Nephron progenitor cell (in vitro differentiated cells): ENCODE data around the gene DCDC2C.

Experiments
- DNase-seq: peaks from one replicate; pipeline ENCODE4 v3.0.0; 2021
- H3K27ac Mint-ChIP-seq: 2 replicates; pipeline ENCODE4 v1.8.0; 2021; ENCODE audit warnings: mild to moderate bottlenecking, moderate library complexity, mixed read lengths
- H3K27me3 Mint-ChIP-seq: 2 replicates; pipeline ENCODE4 v1.8.0; 2021; ENCODE audit warnings: mild to moderate bottlenecking, low read depth, mixed read lengths; ENCODE audit not compliant: poor library complexity
- H3K36me3 Mint-ChIP-seq: 2 replicates; pipeline ENCODE4 v1.8.0; 2021; ENCODE audit warnings: low read depth, mixed read lengths
- H3K4me1 Mint-ChIP-seq: 2 replicates; pipeline ENCODE4 v1.8.0; 2021; ENCODE audit warnings: mixed read lengths
- H3K4me3 Mint-ChIP-seq: 2 replicates; pipeline ENCODE4 v1.8.0; 2021; ENCODE audit warnings: mild to moderate bottlenecking, moderate library complexity, mixed read lengths
- H3K9me3 Mint-ChIP-seq: 2 replicates; pipeline ENCODE4 v1.8.0; 2021; ENCODE audit warnings: mild to moderate bottlenecking, moderate library complexity, mixed read lengths
- CTCF ChIP-seq: fragments of 200-600 bp; sonication (generic); IDR thresholded peaks from 2 replicates; pipeline ENCODE4 v1.5.0; 2021; ENCODE audit warnings: antibody characterized with exemption

The DCDC2C gene

GRCh38 chr2:3752376-3752775 lies 49.0 kb downstream of the DCDC2C start:
- Mint-ChIP-seq H3K4me1 (peaks cover 16% of the 10 kb centered on the region), H3K27me3 (peaks cover 13% of the 10 kb centered on the region)
- DNase-seq = no peak

GRCh38 chr2:3753561-3753960 lies 50.2 kb downstream of the DCDC2C start:
- TF ChIP-seq CTCF = no peak
- peaks cover 20% of the 10 kb centered on the region for H3K4me1 Mint-ChIP-seq
- H3K9me3 Mint-ChIP-seq = no peaks in the 10 kb centered on the region
- no peak overlapping the region for H3K4me3 Mint-ChIP-seq
- DNase-seq = no peak
- H3K27me3 Mint-ChIP-seq = peaks cover 21% of the 10 kb centered on the region
- H3K27ac Mint-ChIP-seq = no peak overlapping the region
- no peaks in the 10 kb centered on the region for H3K36me3 Mint-ChIP-seq

More at GRCh38 chr2:3752376-3752775, 49.0 kb downstream of the DCDC2C start:
- no peak overlapping the region for H3K4me3 Mint-ChIP-seq
- H3K36me3 Mint-ChIP-seq = no peaks in the 10 kb centered on the region
- H3K27ac Mint-ChIP-seq = no peak overlapping the region
- no peaks in the 10 kb centered on the region for H3K9me3 Mint-ChIP-seq
- no peak for TF ChIP-seq CTCF

GRCh38 chr2:3754280-3754679 lies 50.9 kb downstream of the DCDC2C start:
- no peaks in the 10 kb centered on the region for H3K36me3 Mint-ChIP-seq
- H3K27me3 Mint-ChIP-seq = peaks cover 23% of the 10 kb centered on the region
- no peaks in the 10 kb centered on the region for H3K9me3 Mint-ChIP-seq
- no peak for TF ChIP-seq CTCF
- H3K4me3 Mint-ChIP-seq = no peak overlapping the region
- peaks cover 23% of the 10 kb centered on the region for H3K4me1 Mint-ChIP-seq
- DNase-seq = no peak
- no peak overlapping the region for H3K27ac Mint-ChIP-seq

- H3K4me3 Mint-ChIP-seq = no peak overlapping the region
- no peaks in the 10 kb centered on the region for H3K36me3 Mint-ChIP-seq
- TF ChIP-seq CTCF = no peak
- no peaks in the 10 kb centered on the region for H3K9me3 Mint-ChIP-seq
- H3K4me1 Mint-ChIP-seq = peaks cover 28% of the 10 kb centered on the region
- H3K27ac Mint-ChIP-seq = no peak overlapping the region
- no peak for DNase-seq
- peaks cover 24% of the 10 kb centered on the region for H3K27me3 Mint-ChIP-seq
Measured at GRCh38 chr2:3754795-3755194, 51.4 kb downstream of the DCDC2C start.

- DNase-seq = no peak
- Mint-ChIP-seq H3K4me1 (peaks cover 33% of the 10 kb centered on the region), H3K27ac (no peak overlapping the region), H3K27me3 (peaks cover 24% of the 10 kb centered on the region), H3K4me3 (no peak overlapping the region), H3K9me3 (no peaks in the 10 kb centered on the region), H3K36me3 (no peaks in the 10 kb centered on the region)
- no peak for TF ChIP-seq CTCF
Measured at GRCh38 chr2:3755277-3755676, 51.9 kb downstream of the DCDC2C start.

- no peak overlapping the region for H3K27ac Mint-ChIP-seq
- peaks cover 34% of the 10 kb centered on the region for H3K4me1 Mint-ChIP-seq
- no peaks in the 10 kb centered on the region for H3K9me3 Mint-ChIP-seq
Measured at GRCh38 chr2:3756306-3756705, 52.9 kb downstream of the DCDC2C start.

More at GRCh38 chr2:3756306-3756705, 52.9 kb downstream of the DCDC2C start:
- DNase-seq = no peak
- TF ChIP-seq CTCF = no peak
- Mint-ChIP-seq H3K27me3 (peaks cover 24% of the 10 kb centered on the region), H3K4me3 (no peak overlapping the region), H3K36me3 (no peaks in the 10 kb centered on the region)
